SU-DHL-6 (cell line): ENCODE measurements around the gene PARP8.

Experiments
- EZH2phosphoT487 ChIP-seq: fragments of 200-600 bp; sonication (generic), shearing (Covaris generic); conservative IDR thresholded peaks from 2 replicates; pipeline ENCODE4 v1.6.1; 2018; ENCODE audit warnings: mild to moderate bottlenecking, antibody characterized with exemption, low read length, moderate library complexity, mixed read lengths
- TF ChIP-seq, protein P1 (sequence below): fragments of 200-600 bp; sonication (generic); IDR thresholded peaks from one replicate; pipeline ENCODE4 v1.5.1; 2017; ENCODE audit warnings: antibody characterized with exemption, mild to moderate bottlenecking, low read length, moderate library complexity; ENCODE audit not compliant: insufficient read depth, poor library complexity, severe bottlenecking

DNA sequence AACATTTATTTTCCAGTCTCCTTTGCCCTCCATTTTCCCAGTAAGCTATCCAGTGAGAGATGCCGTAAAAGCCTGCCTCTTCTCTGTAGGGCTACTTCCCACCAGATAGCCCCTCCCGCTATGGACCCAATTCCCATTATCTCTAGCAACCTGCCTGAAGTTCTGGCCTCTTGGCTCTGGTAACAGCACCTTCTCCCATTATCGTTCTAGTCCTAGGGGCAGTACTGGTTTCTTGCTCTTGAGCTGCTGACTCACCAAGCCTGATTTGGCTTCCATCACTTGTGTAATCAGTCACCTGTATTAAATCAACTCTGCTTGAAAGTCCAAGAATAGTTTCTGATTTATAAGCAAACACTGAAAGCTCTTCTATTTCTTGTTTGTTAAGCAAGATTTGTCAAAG is 42.8 kb upstream of the PARP8 start:
- TF ChIP-seq, protein P1, sequence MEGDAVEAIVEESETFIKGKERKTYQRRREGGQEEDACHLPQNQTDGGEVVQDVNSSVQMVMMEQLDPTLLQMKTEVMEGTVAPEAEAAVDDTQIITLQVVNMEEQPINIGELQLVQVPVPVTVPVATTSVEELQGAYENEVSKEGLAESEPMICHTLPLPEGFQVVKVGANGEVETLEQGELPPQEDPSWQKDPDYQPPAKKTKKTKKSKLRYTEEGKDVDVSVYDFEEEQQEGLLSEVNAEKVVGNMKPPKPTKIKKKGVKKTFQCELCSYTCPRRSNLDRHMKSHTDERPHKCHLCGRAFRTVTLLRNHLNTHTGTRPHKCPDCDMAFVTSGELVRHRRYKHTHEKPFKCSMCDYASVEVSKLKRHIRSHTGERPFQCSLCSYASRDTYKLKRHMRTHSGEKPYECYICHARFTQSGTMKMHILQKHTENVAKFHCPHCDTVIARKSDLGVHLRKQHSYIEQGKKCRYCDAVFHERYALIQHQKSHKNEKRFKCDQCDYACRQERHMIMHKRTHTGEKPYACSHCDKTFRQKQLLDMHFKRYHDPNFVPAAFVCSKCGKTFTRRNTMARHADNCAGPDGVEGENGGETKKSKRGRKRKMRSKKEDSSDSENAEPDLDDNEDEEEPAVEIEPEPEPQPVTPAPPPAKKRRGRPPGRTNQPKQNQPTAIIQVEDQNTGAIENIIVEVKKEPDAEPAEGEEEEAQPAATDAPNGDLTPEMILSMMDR = no peak
- TF ChIP-seq EZH2phosphoT487 = no peak
